MCF 10A (cell line): ENCODE results near the gene DNAI1. TPM values are rescaled to one million over a fixed set of nuclear protein-coding genes. Genes with fewer than 3 reads are reported as not detected.
A peak's percentile ranks its signal among the peaks of the same experiment; 100 is the strongest.

Experiments used
- BruUV-seq: library from RNA; stranded (reverse); fragments of 400-500 nt; replicated peaks from 2 replicates; lab custom pipeline; 2021; lab: Mats Ljungman, UMichigan
- CTCF ChIA-PET: fragments of 300-600 bp; sonication (Branson Sonifier 250); formaldehyde crosslinking; extraction: SDS; loops from one replicate; lab custom pipeline; 2021; ENCODE audit warnings: antibody characterized with exemption, inconsistent platforms; lab: Yijun Ruan, JAX
- POLR2A ChIA-PET: fragments of 300-600, 350-650 bp; sonication (Branson Sonifier 250); formaldehyde crosslinking; extraction: SDS; loops from one replicate; lab custom pipeline; 2020; ENCODE audit warnings: antibody characterized with exemption, inconsistent platforms; lab: Yijun Ruan, JAX
- DNase-seq: peaks from one replicate; pipeline ENCODE4 v3.0.0-alpha.2; 2018; ENCODE audit not compliant: unreplicated experiment
- H3K27ac Mint-ChIP-seq: one replicate; pipeline ENCODE4 v1.8.0; 2022; ENCODE audit warnings: mild to moderate bottlenecking, low read depth, mixed read lengths; ENCODE audit not compliant: unreplicated experiment
- H3K27me3 Mint-ChIP-seq: one replicate; pipeline ENCODE4 v1.8.0; 2022; ENCODE audit warnings: mixed read lengths; ENCODE audit not compliant: insufficient read depth, unreplicated experiment
- H3K36me3 Mint-ChIP-seq: one replicate; pipeline ENCODE4 v1.8.0; 2022; ENCODE audit warnings: mild to moderate bottlenecking, moderate library complexity, mixed read lengths; ENCODE audit not compliant: insufficient read depth, unreplicated experiment
- H3K4me1 Mint-ChIP-seq: one replicate; pipeline ENCODE4 v1.8.0; 2022; ENCODE audit warnings: mixed read lengths; ENCODE audit not compliant: insufficient read depth, unreplicated experiment
- H3K4me3 Mint-ChIP-seq: one replicate; pipeline ENCODE4 v1.8.0; 2022; ENCODE audit warnings: mild to moderate bottlenecking, moderate library complexity, mixed read lengths; ENCODE audit not compliant: unreplicated experiment
- H3K9me3 Mint-ChIP-seq: one replicate; pipeline ENCODE4 v1.8.0; 2022; ENCODE audit warnings: mixed read lengths; ENCODE audit not compliant: unreplicated experiment
- CTCF ChIP-seq: fragments of 200-600 bp; IDR thresholded peaks from one replicate; pipeline ENCODE4 v1.8.0; 2022; ENCODE audit warnings: antibody characterized with exemption, mild to moderate bottlenecking; ENCODE audit not compliant: unreplicated experiment
- intact Hi-C: fragments of 100-400 bp; cut with micrococcal nuclease; formaldehyde crosslinking; loops from 2 replicates; pipeline ENCODE4 v1.14.1; 2022
- total RNA-seq: library from RNA; stranded (reverse); gene quantifications from 2 replicates; pipeline ENCODE4 v1.2.3, GENCODE V29; 2022

Gene DNAI1
- total RNA-seq, 1 experiment from 2014 or later = not detected

DNA sequence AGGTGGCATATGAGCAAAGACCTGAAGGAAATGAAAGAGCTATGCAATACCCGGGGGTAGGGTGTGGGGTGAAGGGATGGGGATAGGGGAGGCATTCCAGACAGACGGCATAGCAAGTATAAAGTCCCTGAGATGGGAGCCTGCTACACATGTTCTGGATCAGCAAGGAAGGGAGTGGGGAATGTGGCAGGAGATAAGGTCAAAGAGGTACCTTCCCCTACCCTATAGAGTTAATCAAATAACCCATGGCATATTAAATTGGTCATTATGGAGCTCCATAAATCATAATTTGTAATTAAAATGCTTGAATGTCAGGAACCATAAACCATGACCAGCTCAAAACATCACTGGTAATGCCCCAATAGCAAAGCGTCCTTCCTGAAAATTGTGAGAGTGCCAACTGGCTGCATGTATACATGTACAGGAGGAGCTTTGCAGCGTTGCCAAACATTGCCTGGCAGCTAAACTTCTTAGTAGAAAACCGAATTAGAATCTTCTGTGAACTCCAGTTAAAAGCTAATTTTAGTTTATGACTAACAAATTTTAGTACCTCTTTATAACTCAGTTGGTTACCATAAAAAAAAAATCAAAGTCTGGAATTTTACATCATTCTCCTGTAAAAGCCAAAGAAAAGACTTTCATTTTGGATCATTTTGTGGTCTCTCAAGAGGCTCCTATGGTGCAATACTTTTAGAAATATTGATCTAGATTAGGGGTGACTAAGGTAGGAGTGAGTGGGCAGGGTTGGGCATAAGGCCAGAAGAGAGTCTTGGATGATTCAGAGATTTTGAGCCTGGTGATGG lies 4.7 kb downstream of the DNAI1 start:
- Mint-ChIP-seq H3K36me3 (peaks cover 4% of the 10 kb centered on the region), H3K4me3 (no peak overlapping the region), H3K27ac (no peak overlapping the region), H3K9me3 (no peaks in the 10 kb centered on the region), H3K27me3 (peaks cover 15% of the 10 kb centered on the region), H3K4me1 (peaks cover 13% of the 10 kb centered on the region)
- BruUV-seq = no TSS peak
- intact Hi-C loops = no loop called here
- CTCF ChIA-PET = interaction anchor here (0.6 to 2.0 kb wide), 8 partner anchors 9 to 85 kb away, joined by 3 to 9 read pairs (median 4); no protein-coding TSS in a partner anchor
- DNase-seq = peak; percentile 89
- no peak for TF ChIP-seq CTCF
- POLR2A ChIA-PET = interaction anchor here (0.7 to 1.2 kb wide), 5 partner anchors 9 to 539 kb away, joined by 3 to 5 read pairs (median 3); partner anchors contain the start of gene MYORG

- H3K36me3 Mint-ChIP-seq = no peaks in the 10 kb centered on the region
- CTCF ChIA-PET = interaction anchor here (1.8 to 2.0 kb wide), 2 partner anchors 38 to 60 kb away, joined by 8 to 9 read pairs; no protein-coding TSS in a partner anchor
- no TSS peak for BruUV-seq
Measured at GRCh38 chr9:34463901-34464232, 5.3 kb downstream of the DNAI1 start.

GRCh38 chr9:34464571-34464970 lies 6.0 kb downstream of the DNAI1 start:
- intact Hi-C loops = no loop called here
- BruUV-seq = no TSS peak

More at GRCh38 chr9:34463901-34464232, 5.3 kb downstream of the DNAI1 start:
- no peak for TF ChIP-seq CTCF
- Mint-ChIP-seq H3K27me3 (peaks cover 15% of the 10 kb centered on the region), H3K27ac (no peak overlapping the region), H3K9me3 (no peaks in the 10 kb centered on the region), H3K4me3 (no peak overlapping the region), H3K4me1 (peaks cover 12% of the 10 kb centered on the region)
- no peak for DNase-seq
- intact Hi-C loops = no loop called here
- POLR2A ChIA-PET = interaction anchor here (0.7 to 1.2 kb wide), 4 partner anchors 9 to 539 kb away, joined by 3 to 4 read pairs (median 3); partner anchors contain the start of gene MYORG

More at GRCh38 chr9:34464571-34464970, 6.0 kb downstream of the DNAI1 start:
- Mint-ChIP-seq H3K4me1 (peaks cover 7% of the 10 kb centered on the region), H3K9me3 (no peaks in the 10 kb centered on the region), H3K27ac (no peak overlapping the region), H3K36me3 (no peaks in the 10 kb centered on the region), H3K27me3 (peaks cover 15% of the 10 kb centered on the region), H3K4me3 (no peak overlapping the region)
- POLR2A ChIA-PET = interaction anchor here (0.6 to 1.0 kb wide), 3 partner anchors 8 to 1284 kb away, joined by 3 to 4 read pairs (median 3); no protein-coding TSS in a partner anchor
- DNase-seq = no peak
- no peak for TF ChIP-seq CTCF
- CTCF ChIA-PET = interaction anchor here (0.6 to 0.7 kb wide), 3 partner anchors 19 to 83 kb away, joined by 3 to 6 read pairs (median 3); no protein-coding TSS in a partner anchor
